ENCODE measurements around the gene RAD21L1.

RAD21L1 gene

DNA sequence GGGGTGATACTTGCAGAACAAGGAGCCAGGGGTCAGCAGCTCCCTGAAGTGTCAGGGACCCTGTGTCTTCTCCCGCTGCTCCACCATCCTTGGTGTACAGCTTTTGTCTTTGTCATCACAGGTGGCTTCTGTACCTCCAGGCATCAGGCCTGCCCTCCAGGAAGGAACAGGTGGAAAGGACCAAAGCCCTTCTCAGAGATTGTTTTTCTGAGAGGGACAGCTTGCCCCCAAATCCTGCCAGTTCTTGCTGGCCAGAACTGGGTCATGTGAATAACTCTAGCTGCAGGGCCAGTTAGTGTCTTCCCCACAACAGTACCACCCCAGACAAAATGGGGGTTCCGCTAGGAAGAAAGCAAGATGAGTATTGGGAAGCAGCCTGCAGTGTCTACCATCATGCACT, 71.6 kb downstream of the RAD21L1 start:
- DNase-seq, result no peak

- DNase-seq, result no peak
Measured at GRCh38 chr20:1298166-1298565, 72.3 kb downstream of the RAD21L1 start.

GRCh38 chr20:1298888-1299511, 73.2 kb downstream of the RAD21L1 start:
- DNase-seq, result no peak

GRCh38 chr20:1299522-1299921, 73.7 kb downstream of the RAD21L1 start:
- no peak for DNase-seq

DNA sequence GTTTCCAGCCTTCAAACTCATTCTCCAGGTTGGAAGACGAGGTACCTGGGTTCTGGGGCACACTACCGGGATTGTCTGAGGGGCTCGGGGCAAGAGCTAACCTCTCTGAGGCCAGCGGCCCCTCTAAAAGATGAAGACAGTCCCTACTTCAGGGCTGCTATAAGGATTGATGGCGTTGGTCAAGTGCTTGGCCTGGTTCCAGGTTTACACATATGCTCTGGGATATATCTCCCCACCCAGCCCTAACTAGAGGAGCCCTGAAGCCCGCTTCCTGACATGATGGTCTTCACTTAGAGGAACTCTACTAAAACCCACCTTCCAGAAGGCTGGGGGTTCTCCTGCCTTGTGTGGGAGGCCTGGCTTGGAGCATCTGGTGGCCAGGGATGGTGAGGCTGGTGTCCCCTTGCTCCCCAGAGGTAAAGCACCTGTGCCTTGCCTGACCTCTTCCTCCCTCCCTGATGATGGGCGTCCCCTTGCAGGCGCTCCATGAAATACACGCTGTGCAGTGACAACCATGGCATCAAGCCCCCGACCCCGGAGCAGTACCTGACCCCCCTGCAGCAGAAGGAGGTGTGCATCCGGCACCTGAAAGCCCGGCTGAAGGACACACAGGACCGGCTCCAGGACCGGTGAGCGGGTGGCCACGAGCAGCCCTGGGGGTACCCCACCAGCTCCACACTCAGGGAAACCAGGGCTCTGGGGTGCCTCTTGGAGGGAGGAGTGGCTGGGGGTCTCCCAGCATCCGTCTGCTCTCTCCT, 74.4 kb downstream of the RAD21L1 start:
- no peak for DNase-seq

- DNase-seq, result peak; percentile 76
Measured at GRCh38 chr20:1301031-1301529, 75.2 kb downstream of the RAD21L1 start.

DNA sequence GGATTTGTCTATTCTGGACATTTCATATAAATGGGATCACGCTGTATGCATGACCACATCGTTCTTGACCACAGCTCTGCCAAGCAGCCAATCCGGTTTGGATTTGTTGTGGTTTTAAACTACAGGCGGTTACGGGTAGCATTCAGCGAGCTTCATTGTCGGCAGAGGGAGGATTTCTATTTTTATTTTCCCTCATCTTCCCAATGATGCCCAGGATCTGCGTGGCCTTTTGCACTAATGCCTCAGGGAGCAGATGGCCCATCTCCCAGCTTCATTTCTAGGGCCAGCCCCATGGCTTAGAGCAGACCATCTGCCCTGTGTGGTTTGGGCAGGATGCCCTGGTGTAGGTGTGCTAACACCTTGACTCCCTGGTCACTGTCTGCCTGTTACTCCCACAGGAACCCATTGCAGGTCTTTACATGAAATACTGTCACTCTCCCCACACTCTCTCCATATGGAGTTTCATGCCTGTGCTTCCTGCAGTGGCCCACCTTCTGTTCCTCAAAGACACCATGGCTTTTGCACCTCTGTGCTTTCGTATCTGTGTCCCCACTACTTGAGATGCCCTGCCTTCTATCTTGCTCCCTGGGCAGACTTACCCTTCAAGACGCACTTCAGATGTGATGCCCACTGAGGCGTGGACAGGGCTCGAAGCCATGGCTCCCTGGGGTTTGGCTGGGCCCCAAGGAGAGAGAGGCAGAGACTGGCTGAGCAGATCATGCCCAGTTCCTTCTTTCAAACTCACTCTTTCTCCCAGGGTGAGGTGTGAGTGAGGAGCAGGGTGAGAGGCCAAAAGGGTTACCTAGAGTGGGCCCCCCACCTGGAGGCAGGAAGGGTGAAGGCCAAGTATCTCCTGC, 77.1 kb downstream of the RAD21L1 start:
- DNase-seq, result no peak

- DNase-seq, result no peak
Measured at GRCh38 chr20:1304710-1305515, 79.1 kb downstream of the RAD21L1 start.
